H1 (cell line): ENCODE measurements around the gene MARS2. TPM values are rescaled to one million over a fixed set of nuclear protein-coding genes. Genes with fewer than 3 reads are reported as not detected.

Experiments
- CTCF ChIA-PET: fragments of 300-600 bp; sonication (Branson Sonifier 250); formaldehyde crosslinking; loops from one replicate; lab custom pipeline; 2021; ENCODE audit not compliant: partially characterized antibody; lab: Charles Lee
- POLR2A ChIA-PET: fragments of 300-600 bp; sonication (Branson Sonifier 250); formaldehyde crosslinking; loops from one replicate; lab custom pipeline; 2021; ENCODE audit warnings: inconsistent platforms; ENCODE audit not compliant: partially characterized antibody; lab: Charles Lee
- DNase-seq, 2 experiments: peaks; one replicate each; pipeline versions ENCODE4 v3.0.0 to v3.0.0-alpha.2; 2010 to 2022; ENCODE audit warnings: low spot score in 2 of 2, low read depth in 1 of 2, mixed read lengths in 1 of 2
- FAIRE-seq: peaks from 2 replicates; lab custom pipeline; 2011; peaks lifted over from hg19 to GRCh38; lab: Jason Lieb, UNC
- H2AFZ ChIP-seq: 2 replicates; pipeline ENCODE4 v1.8.1; 2012; ENCODE audit warnings: low read length, inconsistent platforms
- H2AK5ac ChIP-seq: 2 replicates; pipeline ENCODE4 v1.6.1; 2013; ENCODE audit warnings: low read depth, low read length
- H2BK120ac ChIP-seq: replicated peaks from 2 replicates; pipeline ENCODE3; 2013; ENCODE audit warnings: low read depth, low read length, inconsistent platforms
- H2BK12ac ChIP-seq: 2 replicates; pipeline ENCODE4 v1.6.1; 2013; ENCODE audit warnings: low read depth, low read length
- H2BK15ac ChIP-seq: 2 replicates; pipeline ENCODE4 v1.6.1; 2013; ENCODE audit warnings: low read length
- H2BK20ac ChIP-seq: 2 replicates; pipeline ENCODE4 v1.6.1; 2013; ENCODE audit warnings: low read length
- H2BK5ac ChIP-seq: 2 replicates; pipeline ENCODE4 v1.6.1; 2013; ENCODE audit warnings: low read depth, low read length
- H3K14ac ChIP-seq: 2 replicates; pipeline ENCODE4 v1.6.1; 2013; ENCODE audit warnings: inconsistent platforms; ENCODE audit not compliant: insufficient read length
- H3K18ac ChIP-seq: 2 replicates; pipeline ENCODE4 v1.6.1; 2013; ENCODE audit warnings: low read length; ENCODE audit errors: extremely low read depth
- H3K23ac ChIP-seq: 2 replicates; pipeline ENCODE4 v1.6.1; 2013; ENCODE audit warnings: inconsistent platforms; ENCODE audit not compliant: insufficient read length
- H3K23me2 ChIP-seq: 2 replicates; pipeline ENCODE4 v1.6.1; 2013; ENCODE audit warnings: low read depth, low read length
- H3K27ac ChIP-seq: 2 replicates; pipeline ENCODE4 v1.6.1; 2011; ENCODE audit warnings: low read depth, low read length, inconsistent platforms
- H3K27me3 ChIP-seq, 4 experiments: replicated peaks in 1 of 4; 1 replicate in 1 of 4; 2 replicates in 3 of 4; pipeline versions ENCODE4 v1.6.1 to v1.8.1; 2011 to 2013; ENCODE audit warnings: low read length in 3 of 4, mild to moderate bottlenecking in 3 of 4, inconsistent platforms in 2 of 4, mixed read lengths in 2 of 4, moderate library complexity in 1 of 4; ENCODE audit not compliant: control insufficient read depth in 3 of 4, insufficient read depth in 3 of 4; ENCODE audit errors: extremely low read depth in 1 of 4
- H3K36me3 ChIP-seq, 4 experiments: 2 replicates each; pipeline versions ENCODE4 v1.6.1 to v1.8.1; 2011 to 2013; ENCODE audit warnings: mild to moderate bottlenecking in 4 of 4, low read length in 3 of 4, moderate library complexity in 2 of 4, control low read depth in 1 of 4, inconsistent platforms in 1 of 4; ENCODE audit not compliant: insufficient read depth in 4 of 4, control insufficient read depth in 2 of 4
- H3K4ac ChIP-seq: replicated peaks from 2 replicates; pipeline ENCODE3; 2013; ENCODE audit warnings: low read length, low read depth, mixed read lengths, inconsistent platforms; ENCODE audit not compliant: insufficient read length
- H3K4me1 ChIP-seq, 4 experiments: replicated peaks in 1 of 4; 1 replicate in 1 of 4; 2 replicates in 3 of 4; pipeline versions ENCODE4 v1.6.1 to v1.8.1; 2011 to 2013; ENCODE audit warnings: low read length in 3 of 4, inconsistent platforms in 2 of 4, mixed read lengths in 1 of 4; ENCODE audit not compliant: insufficient read depth in 4 of 4, control insufficient read depth in 3 of 4
- H3K4me2 ChIP-seq, 2 experiments: 2 replicates each; pipeline versions ENCODE4 v1.6.1 to v1.8.1; 2011 to 2013; ENCODE audit warnings: low read depth in 2 of 2, low read length in 2 of 2, control low read depth in 1 of 2, inconsistent platforms in 1 of 2, mild to moderate bottlenecking in 1 of 2; ENCODE audit not compliant: insufficient read depth in 1 of 2
- H3K4me3 ChIP-seq, 4 experiments: fragments of 200-600, 300-600 bp in 1 of 4; sonication (generic), shearing (Covaris generic), sonication (Bioruptor Twin) in 1 of 4; 2 replicates each; pipeline versions ENCODE4 v1.5.1 to v1.8.1; 2011 to 2016; ENCODE audit warnings: low read length in 4 of 4, low read depth in 3 of 4, control low read depth in 2 of 4, inconsistent platforms in 2 of 4, mild to moderate bottlenecking in 2 of 4, mixed read lengths in 1 of 4, moderate library complexity in 1 of 4; ENCODE audit not compliant: insufficient read depth in 2 of 4; ENCODE audit errors: extremely low read depth in 1 of 4
- H3K56ac ChIP-seq: replicated peaks from 2 replicates; pipeline ENCODE3; 2013; ENCODE audit warnings: low read depth, mild to moderate bottlenecking, mixed read lengths, low read length, inconsistent platforms; ENCODE audit not compliant: insufficient read length
- H3K79me1 ChIP-seq: 2 replicates; pipeline ENCODE4 v1.6.1; 2013; ENCODE audit warnings: low read depth, low read length, control low read depth
- H3K79me2 ChIP-seq, 2 experiments: 2 replicates each; pipeline versions ENCODE4 v1.6.1 to v1.8.1; 2012 to 2013; ENCODE audit warnings: low read length in 2 of 2, mild to moderate bottlenecking in 2 of 2, inconsistent platforms in 1 of 2; ENCODE audit not compliant: insufficient read depth in 2 of 2, control insufficient read depth in 1 of 2
- H3K9ac ChIP-seq, 4 experiments: replicated peaks in 1 of 4; 1 replicate in 1 of 4; 2 replicates in 3 of 4; pipeline versions ENCODE4 v1.6.1 to v1.8.1; 2011 to 2013; ENCODE audit warnings: low read depth in 3 of 4, low read length in 3 of 4, control low read depth in 2 of 4, mild to moderate bottlenecking in 2 of 4, moderate library complexity in 2 of 4, inconsistent platforms in 1 of 4; ENCODE audit errors: extremely low read depth in 1 of 4
- H3K9me3 ChIP-seq, 2 experiments: 2 replicates each; pipeline versions ENCODE4 v1.6.1 to v1.8.1; 2012 to 2013; ENCODE audit warnings: mild to moderate bottlenecking in 2 of 2, moderate library complexity in 2 of 2, control low read depth in 1 of 2, inconsistent platforms in 1 of 2, low read depth in 1 of 2, low read length in 1 of 2, mixed read lengths in 1 of 2; ENCODE audit not compliant: insufficient read depth in 2 of 2
- H4K20me1 ChIP-seq, 2 experiments: replicated peaks in 1 of 2; 2 replicates each; pipeline versions ENCODE3 to v1.8.1; 2011 to 2013; ENCODE audit warnings: inconsistent platforms in 2 of 2, low read length in 2 of 2, mild to moderate bottlenecking in 1 of 2; ENCODE audit not compliant: insufficient read depth in 2 of 2, control insufficient read depth in 1 of 2
- H4K5ac ChIP-seq: 2 replicates; pipeline ENCODE4 v1.6.1; 2013; ENCODE audit warnings: low read length, low read depth, mixed read lengths, inconsistent platforms; ENCODE audit not compliant: insufficient read length
- H4K8ac ChIP-seq: 2 replicates; pipeline ENCODE4 v1.8.0; 2013; ENCODE audit warnings: mild to moderate bottlenecking, moderate library complexity, low read length, inconsistent platforms; ENCODE audit not compliant: insufficient read depth; ENCODE audit errors: extremely low read depth
- H4K91ac ChIP-seq: replicated peaks from 2 replicates; pipeline ENCODE3; 2013; ENCODE audit warnings: low read length, mixed read lengths, inconsistent platforms; ENCODE audit not compliant: insufficient read length
- ASH2L ChIP-seq: fragments of 200-600, 300-600 bp; sonication (generic); IDR thresholded peaks from one replicate; pipeline ENCODE4 v1.7.1; 2017; ENCODE audit warnings: low read length
- CREB1 ChIP-seq: IDR thresholded peaks from 2 replicates; pipeline ENCODE4 v1.6.1; 2012; ENCODE audit warnings: inconsistent platforms
- EGR1 ChIP-seq: IDR thresholded peaks from 2 replicates; pipeline ENCODE4 v1.6.1; 2011; ENCODE audit warnings: low read depth, low read length, borderline replicate concordance
- EP300 ChIP-seq, 2 experiments: IDR thresholded peaks; 1 replicate in 1 of 2; 2 replicates in 1 of 2; pipeline ENCODE4 v1.6.1; 2011 to 2012; ENCODE audit warnings: low read depth in 2 of 2, low read length in 2 of 2, mild to moderate bottlenecking in 2 of 2, borderline replicate concordance in 1 of 2, inconsistent platforms in 1 of 2, moderate library complexity in 1 of 2
- HDAC6 ChIP-seq: IDR thresholded peaks from one replicate; pipeline ENCODE4 v1.7.1; 2012; ENCODE audit warnings: low read depth, mild to moderate bottlenecking, inconsistent platforms, low read length, moderate library complexity
- JUN ChIP-seq: IDR thresholded peaks from 2 replicates; pipeline ENCODE4 v1.6.1; 2011; ENCODE audit warnings: low read depth, mild to moderate bottlenecking, improper control_type of control experiment, low read length
- NANOG ChIP-seq: IDR thresholded peaks from 2 replicates; pipeline ENCODE4 v1.6.1; 2011; ENCODE audit warnings: low read length, low read depth, mild to moderate bottlenecking, inconsistent platforms; ENCODE audit not compliant: insufficient read depth, poor library complexity, severe bottlenecking
- RFX5 ChIP-seq: IDR thresholded peaks from 2 replicates; pipeline ENCODE4 v1.6.1; 2011; ENCODE audit warnings: low read depth, low read length, improper control_type of control experiment, borderline replicate concordance
- SP4 ChIP-seq: IDR thresholded peaks from 2 replicates; pipeline ENCODE4 v1.6.1; 2012; ENCODE audit warnings: low read length, inconsistent platforms
- TAF1 ChIP-seq: IDR thresholded peaks from 2 replicates; pipeline ENCODE4 v1.6.1; 2011; ENCODE audit warnings: mild to moderate bottlenecking, low read depth, low read length
- USF2 ChIP-seq: IDR thresholded peaks from 2 replicates; pipeline ENCODE4 v1.6.1; 2011; ENCODE audit warnings: low read length, improper control_type of control experiment
- YY1 ChIP-seq: IDR thresholded peaks from 2 replicates; pipeline ENCODE4 v1.6.1; 2011; ENCODE audit warnings: low read depth, mild to moderate bottlenecking, low read length
- ZNF274 ChIP-seq: IDR thresholded peaks from 2 replicates; pipeline ENCODE4 v1.7.0; 2012; ENCODE audit warnings: low read length, borderline replicate concordance; ENCODE audit errors: extremely low read depth
- WGBS, 2 experiments: shearing (Covaris generic) in 1 of 2; methylation state at CpG; one replicate each; pipeline versions ENCODE4 v1.1.6 to v1.1.7; 2013 to 2015; ENCODE audit warnings: low lambda C conversion rate in 2 of 2, mixed read lengths in 2 of 2, inconsistent platforms in 1 of 2, low coverage in 1 of 2, missing lambda C conversion rate in 1 of 2; ENCODE audit not compliant: insufficient replicate concordance in 2 of 2, insufficient coverage in 1 of 2, insufficient read length in 1 of 2; ENCODE audit errors: extremely low coverage in 1 of 2, missing lambda C conversion rate in 1 of 2; 5-methylcytosine and 5-hydroxymethylcytosine counted together
- polyA plus RNA-seq, 7 experiments: library from polyadenylated mRNA; depleted of rRNA in 3 of 7; stranded (reverse) in 5 of 7; unstranded in 2 of 7; fragments of >200 nt in 5 of 7; fragments of 200-250 nt in 2 of 7; gene quantifications; 1 replicate in 5 of 7; 2 replicates in 1 of 7; 4 replicates in 1 of 7; pipeline versions ENCODE4 v1.2.1 to v1.2.3, GENCODE V29; 2011 to 2013; ENCODE audit warnings: missing spikeins in 2 of 7, mixed read lengths in 2 of 7
- total RNA-seq: library from RNA; stranded (reverse); fragmentation: NEBNext Ultra II Directional; extraction: Animal tissue kit (Norgen Biotek cat#: 25700); gene quantifications from 2 replicates; pipeline ENCODE4 v1.2.1, GENCODE V29; 2021

MARS2 gene
- total and polyA plus RNA-seq, 2 of the 8 experiments (the other 6 are each of a cell fraction or from before 2014, with no cell fraction given) = 15.7 to 27.2 TPM

GRCh38 chr2:197674591-197674990, 30.6 kb upstream of the MARS2 start:
- H3K27ac ChIP-seq = no peak overlapping the region
- no peaks in the 10 kb centered on the region for H3K79me1 ChIP-seq
- H3K4ac ChIP-seq = no peak overlapping the region
- no peaks in the 10 kb centered on the region for H3K36me3 ChIP-seq
- H2BK15ac ChIP-seq = no peak overlapping the region
- H3K56ac ChIP-seq = no peak overlapping the region
- H2AFZ ChIP-seq = no peak overlapping the region
- no peak overlapping the region; the same call in 1 of the 2 replicates for H3K18ac ChIP-seq
- no peak overlapping the region for H2BK5ac ChIP-seq
- no peaks in the 10 kb centered on the region for H3K9me3 ChIP-seq
- no peak overlapping the region for H4K8ac ChIP-seq
- H2BK120ac ChIP-seq = no peak overlapping the region
- H3K9ac ChIP-seq = no peak overlapping the region
- POLR2A ChIA-PET = interaction anchor here (2.0 kb wide), 1 partner anchor 175 kb away, joined by 5 read pairs; the partner anchor contains the start of genes HSPD1 and HSPE1
- no peak overlapping the region for H2AK5ac ChIP-seq
- H3K4me3 ChIP-seq = peak overlapping the region in 1 of 4 experiments; percentile 56; a peak in 2 of 8 replicates
- H3K23me2 ChIP-seq = no peaks in the 10 kb centered on the region
- no peak for FAIRE-seq
- no peak overlapping the region for H3K14ac ChIP-seq
- no peak overlapping the region for H3K23ac ChIP-seq
- H3K79me2 ChIP-seq = no peaks in the 10 kb centered on the region
- no peak overlapping the region for H2BK20ac ChIP-seq
- 70% methylated on average over 3 of the region's 3 CpGs; no CpG with 5 or more reads in 1 of the 2 experiments for WGBS, 2 experiments
- CTCF ChIA-PET = interaction anchor here (0.5 to 0.6 kb wide), 3 partner anchors 12 to 108 kb away, joined by 3 read pairs; no protein-coding TSS in a partner anchor
- no peaks in the 10 kb centered on the region for H3K27me3 ChIP-seq
- H3K4me1 ChIP-seq = peaks cover 0 to 9% (median 5%) of the 10 kb centered on the region in 4 experiments; a peak in 5 of 7 replicates
- no peak overlapping the region for H4K5ac ChIP-seq
- H4K91ac ChIP-seq = no peak overlapping the region
- 0 out of 4 replicates have a peak overlapping the region, but pooled peaks have one; percentile 8 to 23 for H3K4me2 ChIP-seq
- no peaks in the 10 kb centered on the region for H4K20me1 ChIP-seq
- no peak for DNase-seq
- H2BK12ac ChIP-seq = no peak overlapping the region
- no peak for TF ChIP-seq ZNF274
- TF ChIP-seq EP300 (IDR thresholded peaks at IDR 0.05; ENCODE audit: borderline replicate concordance in 1 of 2, low read depth in 2 of 2, low read length in 2 of 2) = no peak
- no peak for TF ChIP-seq USF2
- TF ChIP-seq HDAC6 = no peak
- no peak for TF ChIP-seq EGR1
- no peak for TF ChIP-seq ASH2L
- no peak for TF ChIP-seq SP4
- no peak for TF ChIP-seq NANOG
- no peak for TF ChIP-seq TAF1
- TF ChIP-seq CREB1 = no peak
- TF ChIP-seq RFX5 = no peak
- no peak for TF ChIP-seq JUN
- no peak for TF ChIP-seq YY1
